Measurements from ENCODE around the gene BAHCC1. TPM values are rescaled to one million over a fixed set of nuclear protein-coding genes. Genes with fewer than 3 reads are reported as not detected.
A peak's percentile ranks its signal among the peaks of the same experiment; 100 is the strongest.

The BAHCC1 gene
- total RNA-seq, 5 donors from 2014 or later (not counting 1 experiment from before 2014, with no cell fraction given) = 0.23 to 0.82 (median 0.33) TPM

DNA sequence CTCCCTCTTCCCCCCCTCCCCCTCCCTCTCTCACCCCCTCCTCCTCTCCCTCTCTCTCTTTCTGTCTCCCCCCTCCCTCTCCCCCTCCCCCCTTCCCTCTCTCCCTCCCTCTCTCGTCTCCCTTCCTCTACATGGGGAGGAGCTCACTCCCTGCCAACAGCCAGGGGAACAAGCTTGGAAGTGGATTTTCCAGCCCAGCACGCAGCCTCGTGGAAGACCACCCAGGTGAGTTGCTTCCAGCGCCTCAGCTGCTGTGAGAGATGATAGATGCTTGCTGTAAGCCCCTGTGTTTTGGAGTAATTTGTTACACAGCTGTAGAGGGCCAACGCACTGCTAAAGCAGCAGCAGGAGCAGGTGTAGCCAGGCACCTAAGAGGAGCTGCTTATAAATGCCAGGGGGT, 96.5 kb downstream of the BAHCC1 start:
- no peak for DNase-seq
- Mint-ChIP-seq H3K4me3 (no peak overlapping the region), H3K36me3 (no peaks in the 10 kb centered on the region), H3K27me3 (peaks cover 0 to 8% of the 10 kb centered on the region in 2 donors), H3K4me1 (peaks cover 0 to 6% (median 3%) of the 10 kb centered on the region in 3 donors), H3K9me3 (no peaks in the 10 kb centered on the region), H3K27ac (no peak overlapping the region)
- no peak for ATAC-seq (replicated peaks in 1 of 4)
- ChIA-PET POLR2A (no interaction called here), CTCF (no interaction called here)
- Histone ChIP-seq H3K27me3 (replicated peaks in 1 of 2; ENCODE audit: control insufficient read depth in 2 of 2, extremely low read depth in 1 of 2, insufficient read depth in 2 of 2, low read length in 1 of 2) (peaks cover 0 to 40% of the 10 kb centered on the region in 2 experiments), H3K4me3 (ENCODE audit: control insufficient read depth in 1 of 2, extremely low read depth in 1 of 2, low read length in 1 of 2) (no peak overlapping the region), H3K4me1 (ENCODE audit: control insufficient read depth in 1 of 2, extremely low read depth in 1 of 2, insufficient read depth in 2 of 2, low read length in 2 of 2) (peaks cover 0 to 15% of the 10 kb centered on the region in 2 experiments), H3K27ac (ENCODE audit: low read length) (no peak overlapping the region), H3K9me3 (no peaks in the 10 kb centered on the region), H3K36me3 (ENCODE audit: control insufficient read depth in 2 of 2, extremely low read depth in 1 of 2, insufficient read depth in 1 of 2, low read length in 1 of 2) (no peaks in the 10 kb centered on the region)
- WGBS (ENCODE audit: insufficient coverage) = 20% methylated on average over 1 of the region's 5 CpGs

DNA sequence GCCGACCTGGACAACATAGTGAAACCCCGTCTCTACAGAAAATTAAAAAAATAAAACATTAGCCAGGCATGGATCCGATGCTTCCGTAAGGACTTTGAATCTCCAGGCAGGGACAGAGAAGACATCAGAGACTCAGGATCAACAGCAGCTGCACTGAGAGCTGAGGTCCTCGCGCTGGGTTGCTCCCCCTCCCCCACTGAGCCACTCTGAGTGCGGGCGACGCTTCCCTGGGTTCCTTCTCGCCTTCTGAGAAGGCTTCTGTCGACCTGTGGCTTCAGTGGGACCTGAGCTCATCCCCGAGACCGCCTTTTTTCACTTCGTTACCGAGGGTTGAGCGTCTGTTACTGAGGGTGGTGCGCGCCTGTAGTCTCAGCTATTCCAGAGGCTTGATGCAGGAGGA, 96.9 kb downstream of the BAHCC1 start:
- peaks cover 0 to 15% of the 10 kb centered on the region in 2 experiments for H3K4me1 ChIP-seq (ENCODE audit: control insufficient read depth in 1 of 2, extremely low read depth in 1 of 2, insufficient read depth in 2 of 2, low read length in 2 of 2)
- Mint-ChIP-seq H3K9me3 (no peaks in the 10 kb centered on the region), H3K27ac (no peak overlapping the region), H3K4me1 (peaks cover 0 to 6% (median 3%) of the 10 kb centered on the region in 3 donors), H3K4me3 (peak overlapping the region in 1 of 3 donors; percentile 24), H3K36me3 (no peaks in the 10 kb centered on the region), H3K27me3 (peaks cover 0 to 8% of the 10 kb centered on the region in 2 donors)
- WGBS (ENCODE audit: insufficient coverage) = 63% methylated on average over 17 of the region's 18 CpGs
- DNase-seq (no peak), ATAC-seq (replicated peaks in 1 of 4) (no peak)
- H3K27me3 ChIP-seq (replicated peaks in 1 of 2; ENCODE audit: control insufficient read depth in 2 of 2, extremely low read depth in 1 of 2, insufficient read depth in 2 of 2, low read length in 1 of 2) = peaks cover 0 to 37% of the 10 kb centered on the region in 2 experiments
- H3K27ac ChIP-seq (ENCODE audit: low read length) = no peak overlapping the region
- H3K4me3 ChIP-seq (ENCODE audit: control insufficient read depth in 1 of 2, extremely low read depth in 1 of 2, low read length in 1 of 2) = no peak overlapping the region
- POLR2A ChIA-PET = no interaction called here
- CTCF ChIA-PET = no interaction called here
- no peaks in the 10 kb centered on the region for H3K36me3 ChIP-seq (ENCODE audit: control insufficient read depth in 2 of 2, extremely low read depth in 1 of 2, insufficient read depth in 1 of 2, low read length in 1 of 2)
- H3K9me3 ChIP-seq = no peaks in the 10 kb centered on the region

GRCh38 chr17:81492706-81493105, 97.4 kb downstream of the BAHCC1 start:
- no peak for ATAC-seq (replicated peaks in 1 of 4)
- peaks cover 0 to 41% of the 10 kb centered on the region in 2 experiments for H3K27me3 ChIP-seq (replicated peaks in 1 of 2; ENCODE audit: control insufficient read depth in 2 of 2, extremely low read depth in 1 of 2, insufficient read depth in 2 of 2, low read length in 1 of 2)
- Mint-ChIP-seq H3K4me3 (no peak overlapping the region), H3K9me3 (no peaks in the 10 kb centered on the region), H3K27ac (no peak overlapping the region), H3K36me3 (no peaks in the 10 kb centered on the region), H3K4me1 (peaks cover 0 to 6% (median 3%) of the 10 kb centered on the region in 3 donors), H3K27me3 (peaks cover 0 to 8% of the 10 kb centered on the region in 2 donors)
- no peaks in the 10 kb centered on the region for H3K36me3 ChIP-seq (ENCODE audit: control insufficient read depth in 2 of 2, extremely low read depth in 1 of 2, insufficient read depth in 1 of 2, low read length in 1 of 2)
- ChIA-PET POLR2A (no interaction called here), CTCF (no interaction called here)
- no peak overlapping the region for H3K27ac ChIP-seq (ENCODE audit: low read length)
- no peak overlapping the region for H3K4me3 ChIP-seq (ENCODE audit: control insufficient read depth in 1 of 2, extremely low read depth in 1 of 2, low read length in 1 of 2)
- WGBS (ENCODE audit: insufficient coverage) = 100% methylated on average over 1 of the region's 9 CpGs
- H3K4me1 ChIP-seq (ENCODE audit: control insufficient read depth in 1 of 2, extremely low read depth in 1 of 2, insufficient read depth in 2 of 2, low read length in 2 of 2) = peaks cover 0 to 11% of the 10 kb centered on the region in 2 experiments
- H3K9me3 ChIP-seq = no peaks in the 10 kb centered on the region
- DNase-seq = no peak

- Histone ChIP-seq H3K36me3 (ENCODE audit: control insufficient read depth in 2 of 2, extremely low read depth in 1 of 2, insufficient read depth in 1 of 2, low read length in 1 of 2) (no peaks in the 10 kb centered on the region), H3K4me1 (ENCODE audit: control insufficient read depth in 1 of 2, extremely low read depth in 1 of 2, insufficient read depth in 2 of 2, low read length in 2 of 2) (peaks cover 0 to 6% of the 10 kb centered on the region in 2 experiments), H3K9me3 (no peaks in the 10 kb centered on the region), H3K4me3 (ENCODE audit: control insufficient read depth in 1 of 2, extremely low read depth in 1 of 2, low read length in 1 of 2) (no peak overlapping the region), H3K27ac (ENCODE audit: low read length) (no peak overlapping the region), H3K27me3 (replicated peaks in 1 of 2; ENCODE audit: control insufficient read depth in 2 of 2, extremely low read depth in 1 of 2, insufficient read depth in 2 of 2, low read length in 1 of 2) (peaks cover 0 to 45% of the 10 kb centered on the region in 2 experiments)
- ChIA-PET POLR2A (no interaction called here), CTCF (no interaction called here)
- DNase-seq (no peak), ATAC-seq (replicated peaks in 1 of 4) (no peak)
- Mint-ChIP-seq H3K9me3 (no peaks in the 10 kb centered on the region), H3K36me3 (no peaks in the 10 kb centered on the region), H3K27me3 (peaks cover 0 to 8% of the 10 kb centered on the region in 2 donors), H3K27ac (no peak overlapping the region), H3K4me1 (peaks cover 0 to 6% (median 3%) of the 10 kb centered on the region in 3 donors), H3K4me3 (no peak overlapping the region)
- 91% methylated on average over 12 of the region's 16 CpGs for WGBS (ENCODE audit: insufficient coverage)
These were observed 98.2 kb downstream of the BAHCC1 start for GRCh38 chr17:81493198-81494038.

DNA sequence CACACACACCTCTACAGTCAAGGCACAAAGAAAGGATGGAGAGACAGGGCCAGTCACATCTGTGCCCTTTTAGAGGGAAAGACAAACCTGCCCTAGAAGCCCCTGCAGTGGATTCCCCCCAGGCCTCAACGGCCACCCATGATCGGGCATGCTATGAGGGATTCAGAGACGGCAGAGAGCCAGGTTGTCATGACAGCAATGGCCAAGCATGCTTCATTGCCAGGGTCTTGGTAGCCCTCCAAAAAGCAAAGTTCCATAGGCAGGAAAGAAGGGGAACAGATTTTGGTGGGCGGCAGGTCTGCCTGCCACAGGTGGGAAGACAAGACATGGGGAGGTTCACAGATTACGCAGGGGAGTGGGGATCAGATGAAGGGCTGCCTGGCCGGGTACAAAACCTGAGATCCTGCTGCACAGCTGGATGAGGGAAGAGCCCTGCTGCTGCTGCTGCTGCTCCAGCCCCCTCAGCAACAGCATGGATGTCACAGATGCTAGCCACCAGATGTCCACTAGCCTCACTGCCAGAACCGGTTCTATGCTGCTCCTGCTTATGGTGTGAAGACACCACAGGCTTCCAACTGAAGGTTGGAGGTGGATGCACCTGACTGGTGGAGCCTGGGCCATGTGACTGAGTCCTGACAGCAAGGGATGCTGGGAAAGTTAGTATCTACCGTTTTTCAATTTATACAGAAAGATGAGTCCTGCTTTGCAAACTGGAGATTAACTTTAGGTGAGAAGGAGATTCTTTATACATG, 99.5 kb downstream of the BAHCC1 start:
- H3K27ac ChIP-seq (ENCODE audit: low read length) = no peak overlapping the region
- H3K27me3 ChIP-seq (replicated peaks in 1 of 2; ENCODE audit: control insufficient read depth in 2 of 2, extremely low read depth in 1 of 2, insufficient read depth in 2 of 2, low read length in 1 of 2) = peaks cover 0 to 47% of the 10 kb centered on the region in 2 experiments
- Mint-ChIP-seq H3K4me3 (no peak overlapping the region), H3K27me3 (peaks cover 0 to 4% of the 10 kb centered on the region in 2 donors), H3K36me3 (no peaks in the 10 kb centered on the region), H3K4me1 (peaks cover 0 to 6% (median 0%) of the 10 kb centered on the region in 3 donors), H3K27ac (no peak overlapping the region), H3K9me3 (no peaks in the 10 kb centered on the region)
- WGBS (ENCODE audit: insufficient coverage) = 71% methylated on average over 8 of the region's 8 CpGs
- DNase-seq = no peak
- ChIA-PET CTCF (no interaction called here), POLR2A (no interaction called here)
- no peaks in the 10 kb centered on the region for H3K9me3 ChIP-seq
- H3K4me1 ChIP-seq (ENCODE audit: control insufficient read depth in 1 of 2, extremely low read depth in 1 of 2, insufficient read depth in 2 of 2, low read length in 2 of 2) = peaks cover 0 to 3% of the 10 kb centered on the region in 2 experiments
- H3K36me3 ChIP-seq (ENCODE audit: control insufficient read depth in 2 of 2, extremely low read depth in 1 of 2, insufficient read depth in 1 of 2, low read length in 1 of 2) = no peaks in the 10 kb centered on the region
- ATAC-seq (replicated peaks in 1 of 4) = peak in 1 of 4 experiments; percentile 43
- no peak overlapping the region for H3K4me3 ChIP-seq (ENCODE audit: control insufficient read depth in 1 of 2, extremely low read depth in 1 of 2, low read length in 1 of 2)

- H3K4me3 Mint-ChIP-seq = no peak overlapping the region
- no peak for DNase-seq
- H3K4me3 ChIP-seq (ENCODE audit: control insufficient read depth in 1 of 2, extremely low read depth in 1 of 2, low read length in 1 of 2) = no peak overlapping the region
- WGBS (ENCODE audit: insufficient coverage) = 72% methylated on average over 64 of the region's 64 CpGs
- no peak overlapping the region for H3K27ac ChIP-seq (ENCODE audit: low read length)
- H3K9me3 ChIP-seq = no peaks in the 10 kb centered on the region
- H3K27ac Mint-ChIP-seq = no peak overlapping the region
- H3K27me3 ChIP-seq (replicated peaks in 1 of 2; ENCODE audit: control insufficient read depth in 2 of 2, extremely low read depth in 1 of 2, insufficient read depth in 2 of 2, low read length in 1 of 2) = peaks cover 0 to 31% of the 10 kb centered on the region in 2 experiments
- H3K27me3 Mint-ChIP-seq = peaks cover 0 to 2% of the 10 kb centered on the region in 2 donors
- no peaks in the 10 kb centered on the region for H3K36me3 ChIP-seq (ENCODE audit: control insufficient read depth in 2 of 2, extremely low read depth in 1 of 2, insufficient read depth in 1 of 2, low read length in 1 of 2)
- ChIA-PET CTCF (no interaction called here), POLR2A (no interaction called here)
- no peak for ATAC-seq (replicated peaks in 1 of 4)
- no peaks in the 10 kb centered on the region for H3K36me3 Mint-ChIP-seq
- H3K4me1 Mint-ChIP-seq = peaks cover 0 to 6% (median 0%) of the 10 kb centered on the region in 3 donors
- no peaks in the 10 kb centered on the region for H3K9me3 Mint-ChIP-seq
- H3K4me1 ChIP-seq (ENCODE audit: control insufficient read depth in 1 of 2, extremely low read depth in 1 of 2, insufficient read depth in 2 of 2, low read length in 2 of 2) = peaks cover 0 to 3% of the 10 kb centered on the region in 2 experiments
These were observed 103.8 kb downstream of the BAHCC1 start for GRCh38 chr17:81498953-81499600.

All from T-cell (primary cell).